Peyer's patch (tissue), 4 donors: ENCODE data around the gene NCAM2.

Source experiments
- POLR2A ChIP-seq, 2 donors: fragments of 450-650 bp; IDR thresholded peaks; one replicate each; pipeline ENCODE4 v1.5.1; 2017; ENCODE audit warnings: antibody characterized with exemption in 2 of 2, mild to moderate bottlenecking in 2 of 2, moderate library complexity in 2 of 2
- TF ChIP-seq, protein P1 (sequence below), 6 experiments: fragments of 450-650 bp in 4 of 6; fragments of 200-600 bp in 2 of 6; sonication (generic) in 1 of 6; IDR thresholded peaks; one replicate each; pipeline ENCODE4 v1.5.1; 2017 to 2019; ENCODE audit warnings: antibody characterized with exemption in 6 of 6, mild to moderate bottlenecking in 3 of 6, moderate library complexity in 1 of 6

GRCh38 chr21:21231913-21232312 is 233.7 kb downstream of the NCAM2 start:
- TF ChIP-seq, protein P1, sequence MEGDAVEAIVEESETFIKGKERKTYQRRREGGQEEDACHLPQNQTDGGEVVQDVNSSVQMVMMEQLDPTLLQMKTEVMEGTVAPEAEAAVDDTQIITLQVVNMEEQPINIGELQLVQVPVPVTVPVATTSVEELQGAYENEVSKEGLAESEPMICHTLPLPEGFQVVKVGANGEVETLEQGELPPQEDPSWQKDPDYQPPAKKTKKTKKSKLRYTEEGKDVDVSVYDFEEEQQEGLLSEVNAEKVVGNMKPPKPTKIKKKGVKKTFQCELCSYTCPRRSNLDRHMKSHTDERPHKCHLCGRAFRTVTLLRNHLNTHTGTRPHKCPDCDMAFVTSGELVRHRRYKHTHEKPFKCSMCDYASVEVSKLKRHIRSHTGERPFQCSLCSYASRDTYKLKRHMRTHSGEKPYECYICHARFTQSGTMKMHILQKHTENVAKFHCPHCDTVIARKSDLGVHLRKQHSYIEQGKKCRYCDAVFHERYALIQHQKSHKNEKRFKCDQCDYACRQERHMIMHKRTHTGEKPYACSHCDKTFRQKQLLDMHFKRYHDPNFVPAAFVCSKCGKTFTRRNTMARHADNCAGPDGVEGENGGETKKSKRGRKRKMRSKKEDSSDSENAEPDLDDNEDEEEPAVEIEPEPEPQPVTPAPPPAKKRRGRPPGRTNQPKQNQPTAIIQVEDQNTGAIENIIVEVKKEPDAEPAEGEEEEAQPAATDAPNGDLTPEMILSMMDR (IDR thresholded peaks at IDR 0.05): no peak
- TF ChIP-seq POLR2A (IDR thresholded peaks at IDR 0.05): no peak
